Left ventricle myocardium inferior (tissue), 1 donor: ENCODE data around the gene ARHGAP31. TPM values are rescaled to one million over a fixed set of nuclear protein-coding genes. Genes with fewer than 3 reads are reported as not detected.

ENCODE experiments used
- DNase-seq: peaks from one replicate; pipeline ENCODE4 v3.0.0-alpha.2; 2020
- H3K27ac ChIP-seq: fragments of 200-600 bp; replicated peaks from 2 replicates; pipeline ENCODE4 v1.8.0; 2021
- H3K27me3 ChIP-seq: fragments of 200-600 bp; 2 replicates; pipeline ENCODE4 v1.8.0; 2021; ENCODE audit warnings: low read depth
- H3K36me3 ChIP-seq: fragments of 200-600 bp; 2 replicates; pipeline ENCODE4 v1.8.0; 2021
- H3K4me1 ChIP-seq: fragments of 200-600 bp; 2 replicates; pipeline ENCODE4 v1.8.0; 2021
- H3K4me3 ChIP-seq: fragments of 200-600 bp; 2 replicates; pipeline ENCODE4 v1.8.0; 2021; ENCODE audit warnings: mild to moderate bottlenecking, moderate library complexity
- H3K9me3 ChIP-seq: fragments of 200-600 bp; replicated peaks from 2 replicates; pipeline ENCODE4 v1.8.0; 2021
- CTCF ChIP-seq: fragments of 200-600 bp; IDR thresholded peaks from 2 replicates; pipeline ENCODE4 v1.8.0; 2021; ENCODE audit warnings: antibody characterized with exemption, mild to moderate bottlenecking, borderline replicate concordance
- intact Hi-C: fragments of 100-400 bp; cut with micrococcal nuclease; formaldehyde crosslinking; loops from one replicate; pipeline ENCODE4 v1.11.0; 2022
- total RNA-seq: library from RNA; stranded (reverse); fragmentation: NEBNext Ultra II Directional; extraction: Animal tissue kit (Norgen Biotek cat#: 25700); gene quantifications from one replicate; pipeline ENCODE4 v1.2.1, GENCODE V29; 2021
- donor health status: DM: no; HTN: yes; CAD: no; lungs with severe emphysema.

The ARHGAP31 gene
- total RNA-seq, 1 donor from 2014 or later, result 38.0 TPM

- no peak for DNase-seq
- Histone ChIP-seq H3K27ac (no peak overlapping the region), H3K4me3 (no peak overlapping the region), H3K36me3 (peaks cover 81% of the 10 kb centered on the region), H3K27me3 (no peaks in the 10 kb centered on the region), H3K4me1 (peaks cover 25% of the 10 kb centered on the region), H3K9me3 (no peaks in the 10 kb centered on the region)
- TF ChIP-seq CTCF, result no peak
- intact Hi-C loops, result no loop called here
Observed at GRCh38 chr3:119436977-119437376, 142.8 kb downstream of the ARHGAP31 start.

GRCh38 chr3:119437691-119438258, 143.6 kb downstream of the ARHGAP31 start:
- Histone ChIP-seq H3K4me3 (no peak overlapping the region), H3K4me1 (peaks cover 20% of the 10 kb centered on the region), H3K9me3 (no peaks in the 10 kb centered on the region), H3K36me3 (peaks cover 80% of the 10 kb centered on the region), H3K27ac (no peak overlapping the region), H3K27me3 (no peaks in the 10 kb centered on the region)
- intact Hi-C loops, result no loop called here
- no peak for DNase-seq
- no peak for TF ChIP-seq CTCF

- DNase-seq, result no peak
- intact Hi-C loops, result no loop called here
- H3K27me3 ChIP-seq, result no peaks in the 10 kb centered on the region
- H3K36me3 ChIP-seq, result peaks cover 69% of the 10 kb centered on the region
- no peak overlapping the region for H3K4me3 ChIP-seq
- no peak overlapping the region for H3K27ac ChIP-seq
- no peaks in the 10 kb centered on the region for H3K9me3 ChIP-seq
- peaks cover 5% of the 10 kb centered on the region for H3K4me1 ChIP-seq
- TF ChIP-seq CTCF, result no peak
Observed at GRCh38 chr3:119443179-119443578, 149.0 kb downstream of the ARHGAP31 start.

GRCh38 chr3:119444590-119444989, 150.4 kb downstream of the ARHGAP31 start:
- intact Hi-C loops, result no loop called here
- Histone ChIP-seq H3K27me3 (no peaks in the 10 kb centered on the region), H3K4me1 (no peaks in the 10 kb centered on the region), H3K9me3 (no peaks in the 10 kb centered on the region), H3K27ac (no peak overlapping the region), H3K4me3 (no peak overlapping the region), H3K36me3 (peaks cover 81% of the 10 kb centered on the region)
- no peak for DNase-seq
- TF ChIP-seq CTCF, result no peak

- no peak for DNase-seq
- TF ChIP-seq CTCF, result no peak
- H3K4me3 ChIP-seq, result no peak overlapping the region
- H3K36me3 ChIP-seq, result peaks cover 98% of the 10 kb centered on the region
- no peaks in the 10 kb centered on the region for H3K9me3 ChIP-seq
- H3K4me1 ChIP-seq, result peaks cover 33% of the 10 kb centered on the region
- H3K27me3 ChIP-seq, result no peaks in the 10 kb centered on the region
- intact Hi-C loops, result no loop called here
- no peak overlapping the region for H3K27ac ChIP-seq
Observed at GRCh38 chr3:119453822-119454221, 159.6 kb downstream of the ARHGAP31 start.
